HG02840 (cell line): ENCODE results near the gene ZNF10.

ENCODE experiments used
- ATAC-seq: cut with Tn5 transposase; IDR thresholded peaks from one replicate; pipeline ENCODE4 v1.9.1; 2021; ENCODE audit warnings: mild to moderate bottlenecking, moderate library complexity, moderate number of reproducible peaks; ENCODE audit not compliant: unreplicated experiment, low FRiP score

ZNF10 gene

DNA sequence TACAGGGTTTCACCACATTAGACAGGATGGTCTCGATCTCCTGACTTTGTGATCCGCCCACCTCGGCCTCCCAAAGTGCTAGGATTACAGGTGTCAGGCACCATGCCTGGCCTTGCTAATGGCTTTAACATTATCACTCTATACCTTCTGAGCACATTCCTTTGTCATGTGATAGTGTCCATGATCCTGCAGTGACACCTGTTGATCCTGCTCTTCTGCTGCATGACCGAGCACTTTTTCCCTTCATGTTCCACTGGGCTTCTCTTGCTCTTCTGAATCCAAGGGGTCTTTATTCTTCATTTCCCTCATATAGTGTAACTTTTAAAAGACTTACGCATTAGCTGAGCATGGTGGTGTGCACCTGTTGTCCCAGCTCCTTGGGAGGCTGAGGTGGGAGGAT lies 62.4 kb downstream of the ZNF10 start:
- ATAC-seq: no peak

DNA sequence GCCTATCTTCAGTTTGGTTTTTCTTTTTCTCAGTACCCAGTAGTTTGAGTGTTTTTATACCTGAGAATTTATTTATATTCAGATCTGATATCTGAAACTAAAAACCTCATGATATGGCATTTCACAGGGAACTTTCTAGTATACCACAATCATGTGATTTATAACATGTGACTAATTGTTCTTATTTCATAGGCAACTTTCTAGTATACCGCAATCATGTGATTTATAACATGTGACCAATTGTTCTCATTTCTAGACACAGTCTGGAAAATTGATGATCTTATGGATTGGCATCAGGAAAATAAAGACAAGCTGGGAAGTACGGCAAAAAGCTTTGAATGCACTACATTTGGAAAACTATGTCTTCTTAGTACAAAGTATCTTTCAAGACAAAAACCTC lies 71.5 kb downstream of the ZNF10 start:
- ATAC-seq: no peak

DNA sequence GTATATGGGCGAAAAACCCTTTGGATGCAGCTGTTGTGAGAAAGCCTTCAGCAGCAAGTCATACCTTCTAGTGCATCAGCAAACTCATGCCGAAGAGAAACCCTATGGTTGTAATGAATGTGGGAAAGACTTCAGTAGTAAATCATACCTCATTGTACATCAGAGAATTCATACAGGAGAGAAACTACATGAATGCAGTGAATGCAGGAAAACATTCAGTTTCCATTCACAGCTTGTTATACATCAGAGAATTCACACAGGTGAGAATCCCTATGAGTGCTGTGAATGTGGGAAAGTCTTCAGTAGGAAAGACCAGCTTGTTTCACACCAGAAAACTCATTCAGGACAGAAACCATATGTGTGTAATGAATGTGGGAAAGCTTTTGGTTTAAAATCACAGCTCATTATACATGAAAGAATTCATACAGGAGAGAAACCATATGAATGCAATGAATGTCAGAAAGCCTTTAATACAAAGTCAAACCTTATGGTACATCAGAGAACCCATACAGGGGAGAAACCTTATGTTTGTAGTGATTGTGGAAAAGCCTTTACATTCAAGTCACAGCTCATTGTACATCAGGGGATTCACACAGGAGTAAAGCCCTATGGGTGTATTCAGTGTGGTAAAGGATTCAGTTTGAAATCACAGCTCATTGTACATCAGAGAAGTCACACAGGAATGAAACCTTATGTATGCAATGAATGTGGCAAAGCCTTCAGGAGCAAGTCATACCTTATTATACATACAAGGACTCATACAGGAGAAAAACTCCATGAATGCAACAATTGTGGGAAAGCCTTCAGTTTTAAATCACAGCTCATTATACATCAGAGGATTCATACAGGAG lies 72.3 kb downstream of the ZNF10 start:
- ATAC-seq: no peak

- no peak for ATAC-seq
These were observed 73.2 kb downstream of the ZNF10 start for GRCh38 chr12:133203344-133204263.

DNA sequence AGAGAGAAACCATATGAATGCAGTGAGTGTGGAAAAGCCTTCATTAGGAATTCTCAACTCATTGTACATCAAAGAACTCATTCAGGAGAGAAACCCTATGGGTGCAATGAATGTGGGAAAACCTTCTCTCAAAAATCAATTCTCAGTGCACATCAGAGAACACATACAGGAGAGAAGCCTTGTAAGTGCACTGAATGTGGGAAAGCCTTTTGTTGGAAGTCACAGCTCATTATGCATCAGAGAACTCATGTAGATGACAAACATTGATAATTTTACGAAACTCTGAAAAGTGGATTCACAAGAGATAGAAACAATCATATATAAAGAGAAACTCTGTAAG lies 73.8 kb downstream of the ZNF10 start:
- ATAC-seq: no peak

- no peak for ATAC-seq
These were observed 76.0 kb downstream of the ZNF10 start for GRCh38 chr12:133206390-133206789.
